Caco-2 (cell line): ENCODE measurements around the gene PGAP1. TPM values are rescaled to one million over a fixed set of nuclear protein-coding genes. Genes with fewer than 3 reads are reported as not detected.

Experiments
- BruUV-seq: library from RNA; stranded (reverse); fragments of 400-500 nt; replicated peaks from 2 replicates; lab custom pipeline; 2021; lab: Mats Ljungman, UMichigan
- CTCF ChIA-PET: fragments of 300-600 bp; sonication (Branson Sonifier 250); formaldehyde crosslinking; loops from one replicate; lab custom pipeline; 2022; ENCODE audit warnings: antibody characterized with exemption; lab: Charles Lee
- POLR2A ChIA-PET: fragments of 300-600 bp; sonication (Branson Sonifier 250); formaldehyde crosslinking; loops from one replicate; lab custom pipeline; 2022; ENCODE audit warnings: antibody characterized with exemption; lab: Charles Lee
- DNase-seq, 2 experiments: peaks; one replicate each; pipeline versions ENCODE4 v3.0.0 to v3.0.0-alpha.2; 2020 to 2022
- H3K27me3 ChIP-seq: replicated peaks from 2 replicates; pipeline ENCODE4 v1.6.0; 2011; ENCODE audit warnings: low read length; ENCODE audit not compliant: control insufficient read depth, insufficient read depth
- H3K36me3 ChIP-seq: 2 replicates; pipeline ENCODE4 v1.5.1; 2011; ENCODE audit warnings: low read length; ENCODE audit not compliant: control insufficient read depth, insufficient read depth
- H3K4me1 ChIP-seq: fragments of 250-450 bp; sonication (Bioruptor Pico); 2 replicates; pipeline ENCODE4 v1.5.1; 2020; ENCODE audit warnings: mild to moderate bottlenecking
- H3K4me3 ChIP-seq: 2 replicates; pipeline ENCODE4 v1.5.1; 2011; ENCODE audit warnings: low read depth, mild to moderate bottlenecking, control low read depth, low read length
- H3K9me3 ChIP-seq: fragments of 250-450 bp; sonication (Bioruptor Pico); 2 replicates; pipeline ENCODE4 v1.5.1; 2020; ENCODE audit warnings: mild to moderate bottlenecking, moderate library complexity
- H3K27ac Mint-ChIP-seq: one replicate; pipeline ENCODE4 v1.8.0; 2022; ENCODE audit warnings: mixed read lengths; ENCODE audit not compliant: unreplicated experiment
- H3K27me3 Mint-ChIP-seq: one replicate; pipeline ENCODE4 v1.8.0; 2022; ENCODE audit warnings: mixed read lengths; ENCODE audit not compliant: insufficient read depth, unreplicated experiment
- H3K36me3 Mint-ChIP-seq: one replicate; pipeline ENCODE4 v1.8.0; 2022; ENCODE audit warnings: mild to moderate bottlenecking, mixed read lengths; ENCODE audit not compliant: insufficient read depth, unreplicated experiment
- H3K4me1 Mint-ChIP-seq: one replicate; pipeline ENCODE4 v1.8.0; 2022; ENCODE audit warnings: low read depth, mixed read lengths; ENCODE audit not compliant: unreplicated experiment
- H3K4me3 Mint-ChIP-seq: one replicate; pipeline ENCODE4 v1.8.0; 2022; ENCODE audit warnings: mild to moderate bottlenecking, moderate library complexity, mixed read lengths; ENCODE audit not compliant: unreplicated experiment
- H3K9me3 Mint-ChIP-seq: one replicate; pipeline ENCODE4 v1.8.0; 2022; ENCODE audit warnings: mixed read lengths; ENCODE audit not compliant: unreplicated experiment
- CTCF ChIP-seq, 2 experiments: fragments of 200-600 bp in 1 of 2; IDR thresholded peaks; 1 replicate in 1 of 2; 2 replicates in 1 of 2; pipeline versions ENCODE4 v1.5.1 to v1.8.0; 2011 to 2022; ENCODE audit warnings: antibody characterized with exemption in 1 of 2, control low read depth in 1 of 2, inconsistent platforms in 1 of 2, low read depth in 1 of 2, low read length in 1 of 2, mild to moderate bottlenecking in 1 of 2, moderate library complexity in 1 of 2; ENCODE audit not compliant: insufficient read depth in 1 of 2, severe bottlenecking in 1 of 2, unreplicated experiment in 1 of 2
- intact Hi-C: fragments of 100-400 bp; cut with micrococcal nuclease; formaldehyde crosslinking; loops from one replicate; pipeline ENCODE4 v1.10.0; 2022; ENCODE audit not compliant: unreplicated experiment
- total RNA-seq: library from RNA; stranded (reverse); gene quantifications from 2 replicates; pipeline ENCODE4 v1.2.3, GENCODE V29; 2022

The PGAP1 gene
- total RNA-seq, 1 experiment from 2014 or later, result 6.4 TPM

GRCh38 chr2:196854629-196855028 is 71.9 kb downstream of the PGAP1 start:
- DNase-seq, result no peak
- CTCF ChIA-PET, result no interaction called here
- BruUV-seq, result no TSS peak
- intact Hi-C loops, result loop anchor here (5.0 kb wide), 2 partner anchors 158 to 258 kb away; no protein-coding TSS in a partner anchor
- no peak overlapping the region for H3K4me3 Mint-ChIP-seq
- Histone ChIP-seq H3K4me3 (no peak overlapping the region), H3K4me1 (no peaks in the 10 kb centered on the region), H3K9me3 (no peaks in the 10 kb centered on the region), H3K27me3 (no peaks in the 10 kb centered on the region), H3K36me3 (no peaks in the 10 kb centered on the region)
- no peaks in the 10 kb centered on the region for H3K4me1 Mint-ChIP-seq
- no peak for TF ChIP-seq CTCF (IDR thresholded peaks at IDR 0.05; ENCODE audit: insufficient read depth in 1 of 2, low read depth in 1 of 2, low read length in 1 of 2, severe bottlenecking in 1 of 2, unreplicated experiment in 1 of 2)
- POLR2A ChIA-PET, result no interaction called here
- no peak overlapping the region for H3K27ac Mint-ChIP-seq
- H3K27me3 Mint-ChIP-seq, result no peaks in the 10 kb centered on the region
- H3K9me3 Mint-ChIP-seq, result peaks cover 16% of the 10 kb centered on the region
- H3K36me3 Mint-ChIP-seq, result no peaks in the 10 kb centered on the region

GRCh38 chr2:196853301-196854087 is 73.0 kb downstream of the PGAP1 start:
- no peak for DNase-seq
- Mint-ChIP-seq H3K36me3 (no peaks in the 10 kb centered on the region), H3K4me3 (no peak overlapping the region), H3K27me3 (no peaks in the 10 kb centered on the region), H3K27ac (no peak overlapping the region), H3K4me1 (no peaks in the 10 kb centered on the region), H3K9me3 (peaks cover 6% of the 10 kb centered on the region)
- Histone ChIP-seq H3K4me3 (no peak overlapping the region), H3K9me3 (no peaks in the 10 kb centered on the region), H3K27me3 (no peaks in the 10 kb centered on the region), H3K4me1 (no peaks in the 10 kb centered on the region), H3K36me3 (no peaks in the 10 kb centered on the region)
- ChIA-PET POLR2A (no interaction called here), CTCF (no interaction called here)
- intact Hi-C loops, result loop anchor here (5.0 kb wide), 2 partner anchors 159 to 259 kb away; no protein-coding TSS in a partner anchor
- BruUV-seq, result no TSS peak
- no peak for TF ChIP-seq CTCF (IDR thresholded peaks at IDR 0.05; ENCODE audit: insufficient read depth in 1 of 2, low read depth in 1 of 2, low read length in 1 of 2, severe bottlenecking in 1 of 2, unreplicated experiment in 1 of 2)

- Mint-ChIP-seq H3K4me3 (no peak overlapping the region), H3K27ac (no peak overlapping the region), H3K9me3 (no peaks in the 10 kb centered on the region), H3K4me1 (no peaks in the 10 kb centered on the region), H3K27me3 (no peaks in the 10 kb centered on the region), H3K36me3 (no peaks in the 10 kb centered on the region)
- no peak for TF ChIP-seq CTCF (IDR thresholded peaks at IDR 0.05; ENCODE audit: insufficient read depth in 1 of 2, low read depth in 1 of 2, low read length in 1 of 2, severe bottlenecking in 1 of 2, unreplicated experiment in 1 of 2)
- POLR2A ChIA-PET, result no interaction called here
- H3K4me1 ChIP-seq, result no peaks in the 10 kb centered on the region
- no peak overlapping the region for H3K4me3 ChIP-seq
- DNase-seq, result no peak
- no peaks in the 10 kb centered on the region for H3K36me3 ChIP-seq
- H3K27me3 ChIP-seq, result no peaks in the 10 kb centered on the region
- CTCF ChIA-PET, result no interaction called here
- intact Hi-C loops, result loop anchor here (2.0 to 5.0 kb wide), 3 partner anchors 98 to 261 kb away; no protein-coding TSS in a partner anchor
- H3K9me3 ChIP-seq, result no peaks in the 10 kb centered on the region
- no TSS peak for BruUV-seq
These were observed 75.4 kb downstream of the PGAP1 start for GRCh38 chr2:196851088-196851487.
